Fibroblast of pulmonary artery (primary cell): Measurements from ENCODE around the gene TMEM245.

Source experiments
- DNase-seq: peaks from one replicate; pipeline ENCODE4 v3.0.0-alpha.2; 2010; ENCODE audit warnings: low read depth
- H3K4me3 ChIP-seq: replicated peaks from 2 replicates; pipeline ENCODE4 v1.5.1; 2011; ENCODE audit warnings: low read depth, mild to moderate bottlenecking, control low read depth, low read length, moderate library complexity
- CTCF ChIP-seq: IDR thresholded peaks from 2 replicates; pipeline ENCODE4 v1.5.1; 2011; ENCODE audit warnings: mild to moderate bottlenecking, control low read depth, low read length, inconsistent platforms; ENCODE audit errors: missing control alignments

Gene TMEM245

GRCh38 chr9:109122726-109123621, 3.2 kb upstream of the TMEM245 start:
- no peak for TF ChIP-seq CTCF
- no peak overlapping the region for H3K4me3 ChIP-seq
- DNase-seq = no peak

- DNase-seq = no peak
- no peak for TF ChIP-seq CTCF
- no peak overlapping the region for H3K4me3 ChIP-seq
Observed at GRCh38 chr9:109121232-109121796, 1.6 kb upstream of the TMEM245 start.

- no peak for DNase-seq
- no peak overlapping the region for H3K4me3 ChIP-seq
- no peak for TF ChIP-seq CTCF
Observed at GRCh38 chr9:109120204-109120789, 550 bp upstream of the TMEM245 start.

- peak overlapping the region; percentile 86 for H3K4me3 ChIP-seq
- peak; percentile 17 for DNase-seq
- TF ChIP-seq CTCF = no peak
Observed at GRCh38 chr9:109118808-109119438, 824 bp downstream of the TMEM245 start.

- TF ChIP-seq CTCF = no peak
- peak overlapping the region; percentile 86 for H3K4me3 ChIP-seq
- DNase-seq = peak; percentile 95
Observed at GRCh38 chr9:109117856-109118807, 1.6 kb downstream of the TMEM245 start.

- peak; percentile 25 for DNase-seq
- TF ChIP-seq CTCF = no peak
- no peak overlapping the region for H3K4me3 ChIP-seq
Observed at GRCh38 chr9:109115931-109116526, 3.7 kb downstream of the TMEM245 start.
